ENCODE data around the gene CFAP157.

The CFAP157 gene

DNA sequence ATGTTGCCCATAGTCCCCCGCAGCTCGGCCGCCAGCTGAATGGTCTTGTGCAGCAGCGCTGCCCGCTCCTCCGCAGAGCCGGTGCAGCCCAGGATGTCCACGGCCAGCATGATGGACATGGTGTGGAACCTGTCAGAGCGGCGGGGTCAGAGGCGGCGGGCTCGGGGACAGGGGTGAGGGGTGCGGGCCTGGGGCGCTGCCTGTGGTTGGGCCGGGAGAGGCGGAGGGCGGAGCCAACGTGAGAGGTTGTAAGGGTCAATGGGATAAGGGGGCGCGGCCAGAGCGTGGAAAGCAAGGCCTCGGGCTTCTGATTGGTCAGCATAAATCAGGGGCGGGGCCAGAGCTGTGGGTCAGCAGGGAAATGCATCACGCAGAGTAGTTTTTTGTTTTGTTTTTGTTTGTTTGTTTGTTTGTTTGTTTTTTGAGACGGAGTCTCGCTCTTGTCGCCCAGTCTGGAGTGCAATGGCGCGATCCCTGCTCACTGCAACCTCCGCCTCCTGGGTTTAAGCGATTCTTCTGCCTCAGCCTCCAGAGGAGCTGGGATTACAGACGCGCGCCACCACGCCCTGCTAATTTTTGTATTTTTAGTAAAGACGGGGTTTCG lies 35.1 kb downstream of the CFAP157 start:
- H3K27ac ChIP-seq: no peak overlapping the region
- TF ChIP-seq, protein P1, sequence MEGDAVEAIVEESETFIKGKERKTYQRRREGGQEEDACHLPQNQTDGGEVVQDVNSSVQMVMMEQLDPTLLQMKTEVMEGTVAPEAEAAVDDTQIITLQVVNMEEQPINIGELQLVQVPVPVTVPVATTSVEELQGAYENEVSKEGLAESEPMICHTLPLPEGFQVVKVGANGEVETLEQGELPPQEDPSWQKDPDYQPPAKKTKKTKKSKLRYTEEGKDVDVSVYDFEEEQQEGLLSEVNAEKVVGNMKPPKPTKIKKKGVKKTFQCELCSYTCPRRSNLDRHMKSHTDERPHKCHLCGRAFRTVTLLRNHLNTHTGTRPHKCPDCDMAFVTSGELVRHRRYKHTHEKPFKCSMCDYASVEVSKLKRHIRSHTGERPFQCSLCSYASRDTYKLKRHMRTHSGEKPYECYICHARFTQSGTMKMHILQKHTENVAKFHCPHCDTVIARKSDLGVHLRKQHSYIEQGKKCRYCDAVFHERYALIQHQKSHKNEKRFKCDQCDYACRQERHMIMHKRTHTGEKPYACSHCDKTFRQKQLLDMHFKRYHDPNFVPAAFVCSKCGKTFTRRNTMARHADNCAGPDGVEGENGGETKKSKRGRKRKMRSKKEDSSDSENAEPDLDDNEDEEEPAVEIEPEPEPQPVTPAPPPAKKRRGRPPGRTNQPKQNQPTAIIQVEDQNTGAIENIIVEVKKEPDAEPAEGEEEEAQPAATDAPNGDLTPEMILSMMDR (conservative IDR thresholded peaks at IDR 0.05): no peak

GRCh38 chr9:127742435-127743088 lies 35.8 kb downstream of the CFAP157 start:
- TF ChIP-seq, protein P1 (conservative IDR thresholded peaks at IDR 0.05): no peak
- H3K27ac ChIP-seq: no peak overlapping the region

- H3K27ac ChIP-seq: no peak overlapping the region
- TF ChIP-seq, protein P1 (conservative IDR thresholded peaks at IDR 0.05): no peak
Observed at GRCh38 chr9:127744398-127745110, 37.8 kb downstream of the CFAP157 start.

GRCh38 chr9:127746959-127747569 lies 40.3 kb downstream of the CFAP157 start:
- TF ChIP-seq, protein P1 (conservative IDR thresholded peaks at IDR 0.05): no peak
- H3K27ac ChIP-seq: no peak overlapping the region

- TF ChIP-seq, protein P1 (conservative IDR thresholded peaks at IDR 0.05): no peak
- no peak overlapping the region for H3K27ac ChIP-seq
Observed at GRCh38 chr9:127749090-127749787, 42.5 kb downstream of the CFAP157 start.

GRCh38 chr9:127751269-127752054 lies 44.7 kb downstream of the CFAP157 start:
- TF ChIP-seq, protein P1 (conservative IDR thresholded peaks at IDR 0.05): no peak
- no peak overlapping the region for H3K27ac ChIP-seq

All from VCaP (cell line).